ENCODE measurements around the gene ZNF646. TPM values are rescaled to one million over a fixed set of nuclear protein-coding genes. Genes with fewer than 3 reads are reported as not detected.

The ZNF646 gene
- total and polyA plus RNA-seq, 12 donors: 3.1 to 17.8 (median 13.6) TPM

GRCh38 chr16:31081428-31082351, 7.5 kb downstream of the ZNF646 start:
- H3K36me3 ChIP-seq (replicated peaks in 1 of 2): peaks cover 0 to 46% of the 10 kb centered on the region in 2 donors
- H3K27me3 ChIP-seq: no peaks in the 10 kb centered on the region
- peak in 2 of 7 donors; percentile 32 to 33 for DNase-seq
- no peak overlapping the region for H3K27ac ChIP-seq
- WGBS, 4 donors: 85 to 87% (median 85%) methylated on average over 17 to 26 of the region's 26 CpGs
- TF ChIP-seq POLR2A (IDR thresholded peaks at IDR 0.05) (no peak), CTCF (IDR thresholded peaks at IDR 0.05) (no peak)
- intact Hi-C loops (cut with DNase I): loop anchor here in 1 of 2 donors (10.0 kb wide), 1 partner anchor 63 kb away; no protein-coding TSS in a partner anchor
- no peaks in the 10 kb centered on the region for H3K9me3 ChIP-seq (replicated peaks in 1 of 3)
- H3K4me1 ChIP-seq (replicated peaks in 1 of 2): no peaks in the 10 kb centered on the region
- H3K4me3 ChIP-seq: no peak overlapping the region

- intact Hi-C loops (cut with DNase I): loop anchor here in 1 of 2 donors (10.0 kb wide), 1 partner anchor 62 kb away; no protein-coding TSS in a partner anchor
- peaks cover 0 to 38% of the 10 kb centered on the region in 2 donors for H3K36me3 ChIP-seq (replicated peaks in 1 of 2)
- 81 to 90% (median 83%) methylated on average over 8 to 14 of the region's 14 CpGs for WGBS, 4 donors
Measured at GRCh38 chr16:31082368-31083045, 8.3 kb downstream of the ZNF646 start.

GRCh38 chr16:31083081-31083480, 8.9 kb downstream of the ZNF646 start:
- Histone ChIP-seq H3K36me3 (replicated peaks in 1 of 2) (peaks cover 0 to 33% of the 10 kb centered on the region in 2 donors), H3K4me3 (no peak overlapping the region), H3K27ac (no peak overlapping the region), H3K4me1 (replicated peaks in 1 of 2) (no peaks in the 10 kb centered on the region), H3K27me3 (no peaks in the 10 kb centered on the region), H3K9me3 (replicated peaks in 1 of 3) (no peaks in the 10 kb centered on the region)
- DNase-seq: peak in 1 of 7 donors; percentile 22
- intact Hi-C loops (cut with DNase I): loop anchor here in 1 of 2 donors (10.0 kb wide), 1 partner anchor 62 kb away; no protein-coding TSS in a partner anchor
- TF ChIP-seq POLR2A (IDR thresholded peaks at IDR 0.05): no peak
- TF ChIP-seq CTCF (IDR thresholded peaks at IDR 0.05): no peak
- WGBS, 4 donors: 58 to 69% (median 62%) methylated on average over 8 to 9 of the region's 9 CpGs

More at GRCh38 chr16:31082368-31083045, 8.3 kb downstream of the ZNF646 start:
- Histone ChIP-seq H3K27me3 (no peaks in the 10 kb centered on the region), H3K4me3 (no peak overlapping the region), H3K9me3 (replicated peaks in 1 of 3) (no peaks in the 10 kb centered on the region), H3K4me1 (replicated peaks in 1 of 2) (no peaks in the 10 kb centered on the region), H3K27ac (no peak overlapping the region)
- DNase-seq: no peak
- TF ChIP-seq POLR2A (IDR thresholded peaks at IDR 0.05) (no peak), CTCF (IDR thresholded peaks at IDR 0.05) (no peak)

GRCh38 chr16:31083556-31083955, 9.3 kb downstream of the ZNF646 start:
- no peaks in the 10 kb centered on the region for H3K27me3 ChIP-seq
- no peak overlapping the region for H3K4me3 ChIP-seq
- H3K9me3 ChIP-seq (replicated peaks in 1 of 3): no peaks in the 10 kb centered on the region
- peaks cover 0 to 28% of the 10 kb centered on the region in 2 donors for H3K36me3 ChIP-seq (replicated peaks in 1 of 2)
- intact Hi-C loops (cut with DNase I): loop anchor here in 1 of 2 donors (10.0 kb wide), 1 partner anchor 61 kb away; no protein-coding TSS in a partner anchor
- DNase-seq: no peak
- 54 to 95% (median 69%) methylated on average over 3 to 5 of the region's 5 CpGs for WGBS, 4 donors
- H3K4me1 ChIP-seq (replicated peaks in 1 of 2): no peaks in the 10 kb centered on the region
- no peak overlapping the region for H3K27ac ChIP-seq
- no peak for TF ChIP-seq CTCF (IDR thresholded peaks at IDR 0.05)
- no peak for TF ChIP-seq POLR2A (IDR thresholded peaks at IDR 0.05)
